ENCODE measurements around the gene MCTP1. TPM values are rescaled to one million over a fixed set of nuclear protein-coding genes. Genes with fewer than 3 reads are reported as not detected.

The MCTP1 gene
- total and polyA plus RNA-seq, 9 of the 15 experiments (the other 6 are each of a cell fraction or from before 2014, with no cell fraction given): 0.04 to 0.93 (median 0.06) TPM; not detected in 4

- H2AFZ ChIP-seq (ENCODE audit: low read depth, low read length): no peak overlapping the region
- H3K4me3 ChIP-seq: no peak overlapping the region
- H3K27ac ChIP-seq (ENCODE audit: extremely low read depth, low read depth, low read length): no peak overlapping the region
- ChIA-PET POLR2A (no interaction called here), CTCF (ENCODE audit: low intra/inter-chr PET ratio) (no interaction called here)
- ATAC-seq (no peak), DNase-seq (ENCODE audit: extremely low read depth in 1 of 4, low spot score in 3 of 4) (no peak), FAIRE-seq (no peak)
- no peaks in the 10 kb centered on the region for H3K36me3 ChIP-seq (ENCODE audit: control insufficient read depth, insufficient read depth, low read length)
- no peaks in the 10 kb centered on the region for H4K20me1 ChIP-seq (replicated peaks; ENCODE audit: control insufficient read depth, insufficient read depth, low read length)
- H3K79me2 ChIP-seq (ENCODE audit: control insufficient read depth, insufficient read depth, low read length): no peaks in the 10 kb centered on the region
- BruUV-seq (replicated peaks): no TSS peak
- intact Hi-C loops (cut with micrococcal nuclease) (no loop called here), in situ Hi-C loops (cut with MboI) (loop anchor here (25.0 kb wide), 1 partner anchor 1144 kb away; the partner anchor contains the start of genes NR2F1 and NR2F1-AS1)
- H3K27me3 ChIP-seq (ENCODE audit: control insufficient read depth in 2 of 2, insufficient read depth in 2 of 2, low read length in 2 of 2): no peaks in the 10 kb centered on the region
- H3K9me3 ChIP-seq (replicated peaks; ENCODE audit: control insufficient read depth, insufficient read depth, low read depth, low read length): no peaks in the 10 kb centered on the region
- H3K9ac ChIP-seq (ENCODE audit: insufficient read depth in 1 of 2, low read depth in 2 of 2, low read length in 2 of 2): no peak overlapping the region
- TF ChIP-seq ZFP91 (CRISPR knock-in tag; IDR thresholded peaks at IDR 0.05) (no peak), BACH1 (tag; IDR thresholded peaks at IDR 0.05) (no peak), SMARCA5 (IDR thresholded peaks at IDR 0.05) (no peak), RHOXF2B (CRISPR knock-in tag; conservative IDR thresholded peaks at IDR 0.05) (no peak), ARHGAP35 (IDR thresholded peaks at IDR 0.05; ENCODE audit: partially characterized antibody) (no peak), GTF2F1 (IDR thresholded peaks at IDR 0.05; ENCODE audit: low read depth, low read length) (no peak)
- TF ChIP-seq, protein P1, sequence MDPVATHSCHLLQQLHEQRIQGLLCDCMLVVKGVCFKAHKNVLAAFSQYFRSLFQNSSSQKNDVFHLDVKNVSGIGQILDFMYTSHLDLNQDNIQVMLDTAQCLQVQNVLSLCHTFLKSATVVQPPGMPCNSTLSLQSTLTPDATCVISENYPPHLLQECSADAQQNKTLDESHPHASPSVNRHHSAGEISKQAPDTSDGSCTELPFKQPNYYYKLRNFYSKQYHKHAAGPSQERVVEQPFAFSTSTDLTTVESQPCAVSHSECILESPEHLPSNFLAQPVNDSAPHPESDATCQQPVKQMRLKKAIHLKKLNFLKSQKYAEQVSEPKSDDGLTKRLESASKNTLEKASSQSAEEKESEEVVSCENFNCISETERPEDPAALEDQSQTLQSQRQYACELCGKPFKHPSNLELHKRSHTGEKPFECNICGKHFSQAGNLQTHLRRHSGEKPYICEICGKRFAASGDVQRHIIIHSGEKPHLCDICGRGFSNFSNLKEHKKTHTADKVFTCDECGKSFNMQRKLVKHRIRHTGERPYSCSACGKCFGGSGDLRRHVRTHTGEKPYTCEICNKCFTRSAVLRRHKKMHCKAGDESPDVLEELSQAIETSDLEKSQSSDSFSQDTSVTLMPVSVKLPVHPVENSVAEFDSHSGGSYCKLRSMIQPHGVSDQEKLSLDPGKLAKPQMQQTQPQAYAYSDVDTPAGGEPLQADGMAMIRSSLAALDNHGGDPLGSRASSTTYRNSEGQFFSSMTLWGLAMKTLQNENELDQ (CRISPR knock-in tag; IDR thresholded peaks at IDR 0.05; ENCODE audit: borderline replicate concordance): no peak
- no peaks in the 10 kb centered on the region for H3K9me1 ChIP-seq (ENCODE audit: control insufficient read depth, insufficient read depth, low read length)
- 0% methylated on average over 1 of the region's 1 CpG for WGBS (ENCODE audit: insufficient coverage, low coverage, missing lambda C conversion rate)
- H3K4me2 ChIP-seq (ENCODE audit: insufficient read depth, low read length): no peak overlapping the region
- H3K4me1 ChIP-seq (replicated peaks in 1 of 2; ENCODE audit: control insufficient read depth in 2 of 2, insufficient read depth in 2 of 2, low read length in 2 of 2): no peaks in the 10 kb centered on the region
These were observed 553.4 kb downstream of the MCTP1 start for GRCh38 chr5:94731471-94731870.
